ENCODE results near the gene WDR45B.

The WDR45B gene

GRCh38 chr17:82608816-82609215, 39.4 kb downstream of the WDR45B start:
- no peak for DNase-seq
- Histone ChIP-seq H3K4me3 (ENCODE audit: low read depth, low read length) (no peak overlapping the region), H3K27ac (no peak overlapping the region), H3K36me3 (replicated peaks) (peaks cover 27% of the 10 kb centered on the region), H3K27me3 (replicated peaks) (no peaks in the 10 kb centered on the region)
- in situ Hi-C loops (cut with HindIII; ENCODE audit: low pct_ligation_motif_present, low sequenced_read_pairs) = no loop called here
- TF ChIP-seq CTCF (IDR thresholded peaks at IDR 0.05; ENCODE audit: low read depth, low read length, missing control alignments) = no peak

- peaks cover 24% of the 10 kb centered on the region for H3K36me3 ChIP-seq (replicated peaks)
These were observed 42.2 kb downstream of the WDR45B start for GRCh38 chr17:82605939-82606600.

GRCh38 chr17:82604532-82604931, 43.7 kb downstream of the WDR45B start:
- H3K36me3 ChIP-seq (replicated peaks) = peaks cover 29% of the 10 kb centered on the region

More at GRCh38 chr17:82605939-82606600, 42.2 kb downstream of the WDR45B start:
- H3K27me3 ChIP-seq (replicated peaks) = no peaks in the 10 kb centered on the region
- no peak for DNase-seq
- in situ Hi-C loops (cut with HindIII; ENCODE audit: low pct_ligation_motif_present, low sequenced_read_pairs) = no loop called here
- no peak for TF ChIP-seq CTCF (IDR thresholded peaks at IDR 0.05; ENCODE audit: low read depth, low read length, missing control alignments)
- H3K4me3 ChIP-seq (ENCODE audit: low read depth, low read length) = no peak overlapping the region
- H3K27ac ChIP-seq = no peak overlapping the region

GRCh38 chr17:82603981-82604448, 44.2 kb downstream of the WDR45B start:
- peaks cover 29% of the 10 kb centered on the region for H3K36me3 ChIP-seq (replicated peaks)
- no peaks in the 10 kb centered on the region for H3K27me3 ChIP-seq (replicated peaks)
- peak overlapping the region; percentile 26 for H3K27ac ChIP-seq
- DNase-seq = peak; percentile 80
- no peak overlapping the region for H3K4me3 ChIP-seq (ENCODE audit: low read depth, low read length)
- TF ChIP-seq CTCF (IDR thresholded peaks at IDR 0.05; ENCODE audit: low read depth, low read length, missing control alignments) = no peak
- in situ Hi-C loops (cut with HindIII; ENCODE audit: low pct_ligation_motif_present, low sequenced_read_pairs) = no loop called here

More at GRCh38 chr17:82604532-82604931, 43.7 kb downstream of the WDR45B start:
- TF ChIP-seq CTCF (IDR thresholded peaks at IDR 0.05; ENCODE audit: low read depth, low read length, missing control alignments) = no peak
- no peak overlapping the region for H3K4me3 ChIP-seq (ENCODE audit: low read depth, low read length)
- no peak for DNase-seq
- in situ Hi-C loops (cut with HindIII; ENCODE audit: low pct_ligation_motif_present, low sequenced_read_pairs) = no loop called here
- no peak overlapping the region for H3K27ac ChIP-seq
- no peaks in the 10 kb centered on the region for H3K27me3 ChIP-seq (replicated peaks)

GRCh38 chr17:82602986-82603710, 45.1 kb downstream of the WDR45B start:
- Histone ChIP-seq H3K27ac (peak overlapping the region; percentile 70), H3K4me3 (ENCODE audit: low read depth, low read length) (no peak overlapping the region), H3K27me3 (replicated peaks) (no peaks in the 10 kb centered on the region), H3K36me3 (replicated peaks) (peaks cover 33% of the 10 kb centered on the region)
- TF ChIP-seq CTCF (IDR thresholded peaks at IDR 0.05; ENCODE audit: low read depth, low read length, missing control alignments) = no peak
- DNase-seq = peak; percentile 79
- in situ Hi-C loops (cut with HindIII; ENCODE audit: low pct_ligation_motif_present, low sequenced_read_pairs) = no loop called here
